Panc1 (cell line): ENCODE results near the gene CXorf65. TPM values are rescaled to one million over a fixed set of nuclear protein-coding genes. Genes with fewer than 3 reads are reported as not detected.

Experiments used
- ATAC-seq: fragments of 200-7000 bp; cut with Tn5 transposase; 2 replicates; pipeline ENCODE4 v1.9.1; 2020; ENCODE audit warnings: mild to moderate bottlenecking, moderate library complexity
- BruUV-seq: library from RNA; stranded (reverse); fragments of 400-500 nt; replicated peaks from 2 replicates; lab custom pipeline; 2021; lab: Mats Ljungman, UMichigan
- CTCF ChIA-PET: fragments of 300-600 bp; sonication (Branson Sonifier 250); formaldehyde crosslinking; loops from one replicate; lab custom pipeline; 2022; ENCODE audit warnings: antibody characterized with exemption; lab: Charles Lee
- POLR2A ChIA-PET: fragments of 300-600 bp; sonication (Branson Sonifier 250); formaldehyde crosslinking; loops from one replicate; lab custom pipeline; 2022; ENCODE audit warnings: antibody characterized with exemption; lab: Charles Lee
- DNase-seq: peaks from one replicate; pipeline ENCODE4 v3.0.0-alpha.2; 2010; ENCODE audit warnings: low read depth, low spot score
- H3K27ac ChIP-seq: 2 replicates; pipeline ENCODE4 v1.5.1; 2011; ENCODE audit warnings: mild to moderate bottlenecking, low read length, inconsistent platforms
- H3K27me3 ChIP-seq: fragments of 200-500 bp; sonication (Bioruptor generic); 2 replicates; pipeline ENCODE4 v1.6.0; 2014; ENCODE audit warnings: low read length, inconsistent platforms; ENCODE audit not compliant: control insufficient read depth, insufficient read depth
- H3K36me3 ChIP-seq: fragments of 200-500 bp; sonication (Bioruptor generic); 2 replicates; pipeline ENCODE4 v1.5.1; 2014; ENCODE audit warnings: inconsistent platforms, mild to moderate bottlenecking, low read length, moderate library complexity; ENCODE audit not compliant: control insufficient read depth, insufficient read depth
- H3K4me1 ChIP-seq: 2 replicates; pipeline ENCODE4 v1.5.1; 2011; ENCODE audit warnings: inconsistent platforms, mild to moderate bottlenecking, low read length, moderate library complexity; ENCODE audit not compliant: control insufficient read depth, insufficient read depth
- H3K4me3 ChIP-seq, 2 experiments: 2 replicates each; pipeline ENCODE4 v1.5.1; 2011 to 2012; ENCODE audit warnings: low read depth in 2 of 2, low read length in 2 of 2, mild to moderate bottlenecking in 2 of 2, inconsistent platforms in 1 of 2, moderate library complexity in 1 of 2
- H3K9me3 ChIP-seq: fragments of 200-500 bp; sonication (Bioruptor generic); 2 replicates; pipeline ENCODE4 v1.5.1; 2014; ENCODE audit warnings: low read depth, mild to moderate bottlenecking, inconsistent platforms, low read length, moderate library complexity; ENCODE audit not compliant: control insufficient read depth, insufficient read depth
- CTCF ChIP-seq: fragments of 450-650 bp; IDR thresholded peaks from 2 replicates; pipeline ENCODE4 v1.5.1; 2017; ENCODE audit warnings: mild to moderate bottlenecking
- POLR2AphosphoS5 ChIP-seq: IDR thresholded peaks from 2 replicates; pipeline ENCODE4 v1.6.1; 2012; ENCODE audit warnings: mild to moderate bottlenecking, low read depth, low read length, moderate library complexity
- REST ChIP-seq, 2 experiments: IDR thresholded peaks; 2 replicates each; pipeline ENCODE4 v1.6.1; 2011 to 2012; ENCODE audit warnings: low read depth in 2 of 2, control low read depth in 1 of 2, low read length in 1 of 2, mild to moderate bottlenecking in 1 of 2, moderate library complexity in 1 of 2; ENCODE audit not compliant: insufficient read depth in 1 of 2
- SIN3A ChIP-seq: IDR thresholded peaks from 2 replicates; pipeline ENCODE4 v1.6.1; 2012; ENCODE audit warnings: low read depth, mild to moderate bottlenecking, low read length, moderate library complexity, borderline replicate concordance; ENCODE audit not compliant: insufficient read depth
- TCF7L2 ChIP-seq: IDR thresholded peaks from 2 replicates; pipeline ENCODE4 v1.6.1; 2011; ENCODE audit warnings: mild to moderate bottlenecking, low read depth, low read length, inconsistent platforms
- in situ Hi-C: cut with HindIII; loops from 2 replicates; pipeline ENCODE4 v1.10.0; 2016; ENCODE audit warnings: low sequenced_read_pairs, low pct_unique_long_range_greater_than_20kb
- intact Hi-C: fragments of 100-400 bp; cut with micrococcal nuclease; formaldehyde crosslinking; loops from one replicate; pipeline ENCODE4 v1.10.0; 2022; ENCODE audit not compliant: unreplicated experiment
- total RNA-seq: library from RNA; stranded (reverse); gene quantifications from one replicate; pipeline ENCODE4 v1.2.1, GENCODE V29; 2021; ENCODE audit not compliant: unreplicated experiment

CXorf65 gene
- total RNA-seq, 1 experiment from 2014 or later = not detected

DNA sequence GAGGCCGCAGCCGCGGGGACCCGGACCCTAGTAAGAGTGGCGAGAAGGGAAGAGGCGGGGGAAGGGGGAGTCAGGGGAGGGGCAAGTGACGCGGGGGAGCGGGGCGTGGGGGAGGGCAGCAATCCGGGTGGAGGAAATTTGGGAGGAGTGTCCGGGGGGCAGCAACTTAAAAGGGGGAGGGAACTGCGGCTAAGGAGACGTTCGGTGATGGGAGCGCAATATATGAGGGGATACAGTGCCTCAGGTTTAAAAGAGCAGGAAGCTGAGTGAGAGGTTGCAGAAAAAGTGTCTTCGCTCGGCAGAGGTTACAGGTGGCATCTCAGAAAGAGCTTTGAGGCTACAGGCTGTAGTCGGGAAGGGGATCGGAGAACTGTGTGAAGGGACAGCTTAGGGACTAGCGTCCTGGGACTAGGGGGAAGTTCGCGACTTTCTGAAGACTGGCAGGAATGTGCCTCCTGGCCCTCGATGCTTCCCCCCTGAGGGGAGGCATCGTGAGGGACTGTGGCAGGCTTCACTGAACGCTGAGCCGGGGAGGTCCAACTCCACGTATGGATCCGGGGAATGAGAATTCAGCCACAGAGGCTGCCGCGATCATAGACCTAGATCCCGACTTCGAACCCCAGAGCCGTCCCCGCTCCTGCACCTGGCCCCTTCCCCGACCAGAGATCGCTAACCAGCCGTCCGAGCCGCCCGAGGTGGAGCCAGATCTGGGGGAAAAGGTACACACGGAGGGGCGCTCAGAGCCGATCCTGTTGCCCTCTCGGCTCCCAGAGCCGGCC, 10.4 kb downstream of the CXorf65 start:
- H3K27ac ChIP-seq = no peak overlapping the region
- no peaks in the 10 kb centered on the region; the same call in 1 of the 2 replicates for H3K4me1 ChIP-seq
- ATAC-seq = peak; percentile 66
- intact Hi-C loops (loop anchor here (5.0 kb wide), 1 partner anchor 81 kb away; no protein-coding TSS in a partner anchor), in situ Hi-C loops (no loop called here)
- DNase-seq = no peak
- peaks cover 4% of the 10 kb centered on the region for H3K27me3 ChIP-seq
- H3K36me3 ChIP-seq = no peaks in the 10 kb centered on the region
- BruUV-seq = no TSS peak
- no peaks in the 10 kb centered on the region for H3K9me3 ChIP-seq
- ChIA-PET CTCF (no interaction called here), POLR2A (no interaction called here)
- peak overlapping the region; percentile 57 to 74 for H3K4me3 ChIP-seq
- TF ChIP-seq CTCF (no peak), POLR2AphosphoS5 (no peak), REST (IDR thresholded peaks at IDR 0.05; ENCODE audit: insufficient read depth in 1 of 2, low read depth in 2 of 2, low read length in 1 of 2) (no peak), TCF7L2 (no peak), SIN3A (no peak)

DNA sequence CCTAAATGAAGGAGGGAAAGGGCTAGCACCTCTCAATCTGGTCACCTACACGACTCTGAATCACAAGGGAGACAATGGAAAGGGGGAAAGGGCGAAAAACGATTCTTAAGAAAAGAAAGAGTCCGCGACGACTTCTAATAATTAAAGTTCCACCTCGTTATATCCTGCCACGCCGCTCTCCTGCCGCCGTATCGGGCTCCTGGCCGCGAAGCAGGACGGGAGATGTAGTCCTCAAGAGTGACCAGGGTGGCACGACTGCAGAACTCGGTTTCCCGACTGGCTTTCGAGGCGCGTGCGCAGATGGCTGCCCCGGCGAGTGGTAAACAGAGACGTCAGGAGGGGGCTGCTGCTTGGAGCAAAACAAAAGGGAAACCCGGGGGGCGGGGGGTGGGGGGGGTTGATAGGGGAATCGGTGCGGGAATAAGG, 11.0 kb downstream of the CXorf65 start, which contains the start of gene FOXO4:
TSS of gene FOXO4 (plus strand) at position 297 of the 426 bp plus-strand sequence. CDS start 678 bp downstream, outside the sequence.
- ChIA-PET CTCF (no interaction called here), POLR2A (no interaction called here)
- H3K27ac ChIP-seq = peak within 1 kb of the TSS; percentile 73
- H3K36me3 ChIP-seq = no peaks in the 10 kb centered on the region
- intact Hi-C loops (loop anchor here (5.0 kb wide), 1 partner anchor 82 kb away; no protein-coding TSS in a partner anchor), in situ Hi-C loops (no loop called here)
- DNase-seq = peak; percentile 47
- H3K4me1 ChIP-seq = no peaks in the 10 kb centered on the region; the same call in 1 of the 2 replicates
- no TSS peak for BruUV-seq
- no peaks in the 10 kb centered on the region for H3K9me3 ChIP-seq
- peaks cover 4% of the 10 kb centered on the region for H3K27me3 ChIP-seq
- peak within 1 kb of the TSS; percentile 57 to 74 for H3K4me3 ChIP-seq
- ATAC-seq = peak; percentile 97
- 0 out of 2 replicates have a peak, but pooled peaks have one; percentile 26 for TF ChIP-seq POLR2AphosphoS5
- no peak for TF ChIP-seq TCF7L2
